ENCODE measurements around the gene IFT43.

IFT43 gene

GRCh38 chr14:76083796-76084765 is 98.5 kb downstream of the IFT43 start:
- DNase-seq = no peak

GRCh38 chr14:76085358-76085757 is 99.8 kb downstream of the IFT43 start:
- no peak for DNase-seq

- DNase-seq = no peak
These were observed 101.1 kb downstream of the IFT43 start for GRCh38 chr14:76086636-76087035.

- no peak for DNase-seq
These were observed 102.8 kb downstream of the IFT43 start for GRCh38 chr14:76088326-76088725.

GRCh38 chr14:76088771-76089571 is 103.4 kb downstream of the IFT43 start:
- no peak for DNase-seq

GRCh38 chr14:76089575-76089974 is 104.0 kb downstream of the IFT43 start:
- DNase-seq = no peak

GRCh38 chr14:76090616-76091391 is 105.2 kb downstream of the IFT43 start:
- no peak for DNase-seq

GRCh38 chr14:76093077-76093476 is 107.5 kb downstream of the IFT43 start:
- DNase-seq = no peak

- no peak for DNase-seq
These were observed 110.7 kb downstream of the IFT43 start for GRCh38 chr14:76096257-76096656.

GRCh38 chr14:76097547-76097946 is 112.0 kb downstream of the IFT43 start:
- no peak for DNase-seq

GRCh38 chr14:76098047-76098446 is 112.5 kb downstream of the IFT43 start:
- DNase-seq = no peak

- DNase-seq = no peak
These were observed 113.5 kb downstream of the IFT43 start for GRCh38 chr14:76098916-76099675.

- no peak for DNase-seq
These were observed 114.7 kb downstream of the IFT43 start for GRCh38 chr14:76100236-76100635.

GRCh38 chr14:76101391-76102379 is 116.1 kb downstream of the IFT43 start:
- no peak for DNase-seq

GRCh38 chr14:76104802-76105355 is 119.3 kb downstream of the IFT43 start:
- no peak for DNase-seq

- no peak for DNase-seq
These were observed 120.6 kb downstream of the IFT43 start for GRCh38 chr14:76106188-76106587.

- DNase-seq = no peak
These were observed 123.7 kb downstream of the IFT43 start for GRCh38 chr14:76109087-76109880.

- DNase-seq = no peak
These were observed 127.5 kb downstream of the IFT43 start for GRCh38 chr14:76112889-76113624.

- no peak for DNase-seq
These were observed 128.1 kb downstream of the IFT43 start for GRCh38 chr14:76113691-76114090.
